GM18507 (cell line): ENCODE data around the gene LRCH4.

Source experiments
- DNase-seq: peaks from one replicate; pipeline ENCODE4 v3.0.0; 2011; ENCODE audit warnings: low read depth; ENCODE audit not compliant: insufficient read length; ENCODE audit errors: extremely low spot score
- FAIRE-seq: peaks from 2 replicates; lab custom pipeline; 2011; peaks lifted over from hg19 to GRCh38; lab: Jason Lieb, UNC

Gene LRCH4, protein sequence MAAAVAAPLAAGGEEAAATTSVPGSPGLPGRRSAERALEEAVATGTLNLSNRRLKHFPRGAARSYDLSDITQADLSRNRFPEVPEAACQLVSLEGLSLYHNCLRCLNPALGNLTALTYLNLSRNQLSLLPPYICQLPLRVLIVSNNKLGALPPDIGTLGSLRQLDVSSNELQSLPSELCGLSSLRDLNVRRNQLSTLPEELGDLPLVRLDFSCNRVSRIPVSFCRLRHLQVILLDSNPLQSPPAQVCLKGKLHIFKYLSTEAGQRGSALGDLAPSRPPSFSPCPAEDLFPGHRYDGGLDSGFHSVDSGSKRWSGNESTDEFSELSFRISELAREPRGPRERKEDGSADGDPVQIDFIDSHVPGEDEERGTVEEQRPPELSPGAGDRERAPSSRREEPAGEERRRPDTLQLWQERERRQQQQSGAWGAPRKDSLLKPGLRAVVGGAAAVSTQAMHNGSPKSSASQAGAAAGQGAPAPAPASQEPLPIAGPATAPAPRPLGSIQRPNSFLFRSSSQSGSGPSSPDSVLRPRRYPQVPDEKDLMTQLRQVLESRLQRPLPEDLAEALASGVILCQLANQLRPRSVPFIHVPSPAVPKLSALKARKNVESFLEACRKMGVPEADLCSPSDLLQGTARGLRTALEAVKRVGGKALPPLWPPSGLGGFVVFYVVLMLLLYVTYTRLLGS

DNA sequence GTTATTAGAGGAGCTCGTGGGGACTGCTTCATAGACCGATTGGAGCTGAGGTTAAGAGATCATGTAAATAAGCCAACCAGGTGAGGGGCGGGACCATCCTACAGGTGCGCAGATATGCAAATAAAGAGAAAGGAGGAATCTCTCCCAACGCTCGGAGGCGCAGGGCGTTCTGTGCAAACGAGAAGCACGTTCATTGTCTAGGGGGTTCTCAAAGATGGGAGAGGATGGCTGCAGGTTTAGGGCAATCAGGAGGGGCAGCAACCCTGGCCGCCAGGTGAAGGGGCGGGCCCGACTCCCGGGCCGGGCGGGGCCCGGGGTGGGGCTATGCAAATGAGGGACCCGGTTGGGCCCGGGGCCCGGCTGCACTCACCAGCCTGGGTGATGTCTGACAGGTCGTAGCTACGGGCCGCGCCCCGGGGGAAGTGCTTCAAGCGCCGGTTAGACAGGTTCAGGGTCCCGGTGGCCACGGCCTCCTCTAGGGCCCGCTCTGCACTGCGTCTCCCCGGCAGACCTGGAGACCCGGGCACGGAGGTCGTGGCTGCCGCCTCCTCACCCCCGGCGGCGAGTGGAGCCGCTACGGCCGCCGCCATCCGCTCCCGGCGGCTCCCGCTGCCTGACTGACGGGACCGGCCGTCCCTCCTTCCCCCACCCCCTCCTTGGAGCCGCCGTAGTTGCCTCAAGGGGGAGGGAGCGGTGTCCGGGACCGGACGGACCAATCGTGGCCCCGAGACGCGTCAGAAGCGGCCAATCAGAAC, at the start of gene LRCH4:
LRCH4 (minus strand) TSS at position 619 of the 755 bp plus-strand sequence; CDS start at position 590, 29 bp downstream.
- DNase-seq (peak; percentile 99), FAIRE-seq (peak; percentile 26)

DNA sequence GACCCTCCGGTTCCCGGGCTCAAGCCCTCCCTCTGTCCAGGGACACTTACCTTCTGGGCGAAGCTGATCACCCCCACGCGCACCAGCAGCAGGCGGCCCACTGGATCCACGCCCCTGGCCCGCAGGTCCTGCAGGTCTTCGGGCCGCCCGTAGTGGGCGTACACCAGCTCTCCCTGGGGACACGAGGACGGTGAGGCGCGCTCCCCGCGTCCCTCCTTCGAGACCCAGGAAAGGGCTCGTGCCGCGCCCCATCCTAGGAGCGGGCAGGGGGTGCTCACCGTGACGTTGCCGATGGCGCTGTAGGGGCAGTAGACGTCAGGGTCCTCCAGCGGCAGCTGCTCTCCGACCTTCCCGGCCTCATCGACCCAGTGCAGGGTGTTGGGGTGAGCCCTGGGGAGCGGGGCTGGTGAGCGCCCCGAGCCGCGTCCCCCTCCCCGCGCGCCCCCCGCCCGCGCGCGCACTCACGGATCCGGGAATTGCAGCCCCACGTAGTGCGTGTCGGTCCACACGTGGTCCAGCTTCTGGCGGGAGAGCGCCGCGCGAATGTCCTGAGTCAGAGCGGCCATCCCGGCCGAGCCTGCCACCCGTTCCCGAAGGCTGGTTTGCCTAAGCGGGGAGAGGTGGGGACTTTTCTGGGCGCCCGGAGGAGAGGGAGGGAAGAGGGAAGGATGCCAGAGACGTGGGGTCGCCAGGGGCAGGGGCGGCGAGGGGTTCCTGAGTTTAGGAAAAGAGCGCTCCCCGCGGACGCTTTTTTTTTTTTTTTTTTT, 47.2 kb upstream of the LRCH4 start:
- FAIRE-seq (peak; percentile 73), DNase-seq (peak; percentile 47)

DNA sequence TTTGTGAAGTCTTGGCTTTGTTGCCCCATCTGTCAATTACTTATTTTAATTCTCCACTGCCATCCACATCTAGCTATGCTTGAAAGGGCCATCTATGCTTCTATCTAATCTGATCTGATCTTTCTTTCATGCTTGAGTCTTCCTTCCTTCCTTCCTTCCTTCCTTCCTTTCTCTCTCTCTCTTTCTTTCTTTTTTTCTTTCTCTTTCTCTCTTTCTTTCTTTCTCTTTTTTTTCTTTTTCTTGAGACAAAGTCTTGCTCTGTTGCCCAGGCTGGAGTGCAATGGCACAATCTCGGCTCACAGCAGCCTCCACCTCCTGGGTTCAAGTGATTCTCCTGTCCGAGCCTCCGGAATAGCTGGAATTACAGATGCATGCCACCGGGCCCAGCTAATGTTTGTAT, 44.1 kb upstream of the LRCH4 start:
- FAIRE-seq (no peak), DNase-seq (no peak)

DNA sequence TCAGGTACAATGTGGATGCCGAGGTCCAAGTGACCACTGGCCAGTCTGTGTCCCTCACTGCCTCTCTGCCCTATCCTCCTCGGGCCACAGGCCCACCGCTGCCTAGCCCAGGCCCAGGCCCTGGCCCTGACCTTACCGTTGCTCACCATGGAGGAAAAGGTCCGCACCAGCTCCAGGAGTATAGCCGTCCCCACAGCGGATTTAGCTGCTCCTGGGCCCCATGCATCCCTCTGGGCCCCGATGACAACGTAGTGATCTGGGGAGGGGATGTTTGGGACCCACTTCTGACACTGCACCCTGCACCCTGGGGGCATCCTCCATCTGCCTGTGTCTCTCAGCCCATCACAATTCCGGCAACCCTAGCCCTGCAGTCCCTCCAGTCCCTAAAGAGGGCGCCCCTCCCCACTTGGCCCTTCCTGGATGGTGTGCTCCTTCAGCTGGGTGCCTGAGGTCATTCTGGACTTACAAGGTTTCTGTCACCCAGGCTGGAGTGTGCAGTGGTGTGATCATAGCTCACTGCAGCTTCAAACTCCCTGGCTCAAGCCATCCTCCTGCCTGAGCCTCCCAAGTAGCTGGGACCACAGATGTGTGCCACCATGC, 43.3 kb upstream of the LRCH4 start:
- DNase-seq (no peak), FAIRE-seq (no peak)

DNA sequence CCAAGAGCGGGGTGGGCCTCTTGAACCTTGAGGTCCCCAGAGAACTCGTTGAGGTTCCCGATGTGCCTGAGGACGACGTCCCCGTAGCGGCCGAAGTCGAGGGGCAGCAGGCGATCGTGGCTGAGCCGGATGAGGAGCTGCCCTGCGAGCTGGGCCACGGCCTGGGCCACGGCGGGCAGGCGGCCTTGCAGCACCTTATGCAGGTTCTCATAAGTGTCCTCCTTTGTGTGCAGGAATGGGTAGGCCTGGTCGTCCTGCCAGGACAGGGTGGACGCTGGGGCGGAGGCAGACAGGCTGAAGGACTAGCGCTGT, 41.3 kb upstream of the LRCH4 start:
- DNase-seq (no peak), FAIRE-seq (no peak)

DNA sequence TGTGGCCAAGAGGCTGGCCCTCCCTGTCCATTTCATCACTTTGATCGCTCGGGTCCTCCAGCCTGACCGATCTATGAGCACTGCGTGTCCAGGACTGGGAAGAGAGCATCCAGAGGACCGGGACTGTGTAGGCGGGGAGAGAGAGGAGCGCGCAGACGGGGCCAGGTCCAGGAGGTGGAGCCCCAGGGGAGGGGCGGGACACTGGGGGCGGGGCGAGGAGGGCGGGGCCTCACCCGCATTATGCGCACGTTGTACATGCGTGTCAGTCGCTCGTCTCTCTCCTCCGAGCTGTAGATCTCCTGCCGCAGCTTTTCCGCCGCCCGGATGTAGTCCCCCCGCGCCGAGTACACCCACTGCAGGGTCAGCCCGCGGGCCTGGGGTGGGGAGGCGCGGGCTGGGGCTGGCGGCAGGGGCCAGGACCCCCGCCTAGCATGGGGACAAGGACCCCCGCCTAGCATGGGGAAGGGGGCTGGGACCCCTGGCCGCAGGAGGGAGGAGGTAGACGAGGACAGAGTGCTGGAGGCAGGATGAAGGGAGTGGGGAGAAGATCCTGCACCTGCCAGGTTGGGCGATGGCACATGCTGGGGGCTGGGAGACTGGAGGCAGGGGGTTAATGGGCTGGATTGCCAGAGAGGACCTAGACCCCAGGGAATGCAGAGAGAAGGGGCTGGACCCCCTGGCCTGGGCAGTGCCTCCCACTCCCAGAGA, 40.8 kb upstream of the LRCH4 start:
- peak; percentile 84 for FAIRE-seq
- peak; percentile 98 for DNase-seq

DNA sequence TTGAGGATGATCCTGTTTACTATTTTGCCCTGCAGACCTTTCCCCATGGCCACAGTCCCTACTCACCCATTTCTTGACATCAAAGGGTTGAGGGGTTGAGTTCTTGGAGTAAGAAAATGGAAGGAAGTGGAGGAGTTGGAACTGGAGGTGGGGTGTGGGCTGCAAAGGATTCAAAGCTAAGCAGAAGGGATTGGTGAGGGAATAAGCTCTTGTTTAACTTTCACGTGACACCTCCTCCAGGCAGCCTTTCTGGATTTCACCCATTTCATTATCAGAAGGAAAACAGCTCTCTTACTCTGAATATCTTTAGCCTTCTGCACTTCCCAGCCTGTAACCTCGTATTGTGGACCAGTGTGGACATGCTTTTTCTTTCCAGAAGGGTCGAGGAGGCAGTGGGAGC, 40.1 kb upstream of the LRCH4 start:
- no peak for DNase-seq
- FAIRE-seq: no peak

DNA sequence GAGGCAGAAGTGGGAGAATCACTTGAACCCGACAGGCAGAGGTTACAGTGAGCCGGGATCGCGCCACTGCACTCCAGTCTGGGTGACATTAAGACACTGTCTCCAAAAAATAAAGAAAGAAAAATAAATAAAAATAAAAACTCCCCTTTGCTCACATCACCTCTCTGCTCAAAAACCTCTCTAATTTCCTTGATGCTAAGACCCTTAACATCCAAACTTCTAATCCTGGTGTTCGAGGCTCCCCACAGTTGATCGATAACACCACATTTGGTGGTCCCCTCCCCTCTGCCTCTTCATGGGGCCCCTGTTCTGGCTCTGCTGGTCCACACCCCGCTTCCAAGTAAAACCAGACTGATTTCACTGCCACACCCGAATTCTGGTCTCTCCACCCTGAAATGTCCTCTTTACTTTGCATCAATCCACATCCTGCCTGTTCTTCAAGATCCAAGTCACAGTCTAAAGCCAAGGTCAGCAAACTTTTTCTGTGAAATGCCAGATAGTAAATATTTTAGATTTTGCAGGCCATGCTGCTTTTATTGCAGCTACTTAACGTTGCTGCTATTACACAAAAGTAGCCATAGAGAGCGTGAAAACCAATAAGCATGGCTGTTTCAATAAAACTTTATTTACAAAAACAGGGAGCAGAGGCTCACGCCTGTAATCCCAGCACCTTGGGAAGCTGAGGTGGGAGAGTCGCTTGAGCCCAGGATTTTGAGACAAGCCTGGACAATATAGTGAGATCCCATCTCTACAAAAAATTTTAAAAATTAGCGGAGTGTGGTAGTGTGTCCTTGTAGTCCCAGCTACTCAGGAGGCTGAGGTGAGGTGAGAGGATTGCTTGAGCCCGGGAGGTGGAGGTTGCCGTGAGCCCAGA, 38.3 kb upstream of the LRCH4 start:
- no peak for DNase-seq
- FAIRE-seq: no peak

DNA sequence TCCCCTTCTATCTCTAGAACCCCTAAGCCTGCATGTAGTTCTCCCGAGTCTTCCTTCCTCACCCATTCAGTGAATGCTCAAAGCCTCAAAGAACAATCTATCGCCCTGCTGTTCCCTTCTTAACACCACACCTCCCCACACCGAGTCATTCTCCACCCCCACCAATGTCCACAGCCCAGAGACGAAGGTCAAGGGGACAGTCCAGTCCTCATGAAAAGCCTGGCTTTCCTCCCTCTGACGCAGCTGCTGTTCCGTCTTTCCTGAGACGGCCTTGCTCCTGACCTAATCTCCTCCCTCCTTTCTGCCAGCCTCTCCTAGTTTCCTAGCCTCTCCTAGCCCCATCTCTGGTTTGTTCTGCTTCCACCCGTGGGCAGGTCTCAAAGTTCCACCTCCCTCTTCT, 35.6 kb upstream of the LRCH4 start:
- FAIRE-seq (no peak), DNase-seq (no peak)

DNA sequence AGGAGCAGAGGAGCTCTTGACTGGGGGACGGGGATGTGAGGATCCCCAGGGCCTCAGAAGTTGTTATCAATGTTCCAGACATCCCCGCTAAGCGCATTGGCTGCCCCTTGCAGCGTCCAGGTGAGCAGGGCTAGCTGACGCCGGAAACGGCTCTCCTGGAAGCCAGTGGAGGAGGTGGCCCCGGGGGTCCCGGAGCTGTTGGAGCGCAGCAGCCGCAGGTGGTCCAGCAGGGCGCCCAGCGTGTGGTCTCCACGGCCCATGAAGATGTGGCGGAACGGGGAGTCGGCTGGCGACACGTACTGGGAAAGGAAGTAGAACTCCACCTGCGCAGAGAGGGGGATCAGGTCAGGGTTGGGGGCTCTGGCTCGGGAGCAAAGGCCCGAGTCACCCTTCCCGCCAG, 34.9 kb upstream of the LRCH4 start:
- no peak for FAIRE-seq

DNA sequence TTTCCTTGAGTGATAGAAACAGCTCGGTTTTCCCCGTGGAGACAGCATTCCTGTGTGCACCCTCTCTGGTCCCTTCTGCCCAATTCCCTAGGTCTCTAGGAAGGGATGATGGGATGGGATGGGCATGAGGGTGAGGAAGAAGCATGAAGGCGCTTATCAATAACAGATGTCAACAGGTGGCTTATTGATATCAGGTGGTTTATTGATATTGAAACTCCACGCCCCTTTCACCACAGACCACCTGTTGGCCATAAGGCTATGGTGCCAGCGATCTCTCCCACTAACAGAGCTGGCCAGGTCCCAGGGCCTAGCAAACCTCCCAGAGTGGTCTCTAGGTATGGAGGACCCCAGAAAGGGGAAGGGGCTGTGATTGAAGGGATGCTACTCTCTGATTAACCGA, 34.3 kb upstream of the LRCH4 start:
- DNase-seq: no peak
- no peak for FAIRE-seq

More for the DNA sequence above, 34.9 kb upstream of the LRCH4 start:
- DNase-seq: no peak

DNA sequence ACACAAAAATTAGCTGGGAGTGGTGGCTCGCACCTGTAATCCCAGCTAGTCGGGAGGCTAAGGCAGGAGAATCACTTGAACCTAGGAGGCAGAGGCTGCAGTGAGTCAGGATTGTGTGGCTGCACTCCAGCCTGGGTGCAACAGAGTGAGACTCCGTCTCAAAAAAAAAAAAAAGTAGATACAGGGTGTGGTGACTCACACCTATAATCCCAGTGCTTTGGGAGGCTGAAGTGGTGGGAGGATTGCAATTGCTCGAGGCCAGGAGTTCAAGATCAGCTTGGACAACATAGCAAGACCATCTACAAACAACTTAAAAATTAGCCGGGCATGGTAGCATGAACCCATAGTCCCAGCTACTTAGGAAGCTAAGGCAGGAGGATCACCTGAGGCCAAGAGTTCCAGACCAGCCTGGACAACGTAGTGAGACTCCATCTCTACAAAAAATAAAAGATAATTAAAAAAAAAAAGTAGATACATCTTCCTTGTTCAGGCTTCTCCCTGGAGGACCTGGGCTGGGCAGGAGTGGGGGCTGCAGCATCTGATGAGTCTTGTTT, 28.5 kb upstream of the LRCH4 start:
- FAIRE-seq (no peak), DNase-seq (no peak)

DNA sequence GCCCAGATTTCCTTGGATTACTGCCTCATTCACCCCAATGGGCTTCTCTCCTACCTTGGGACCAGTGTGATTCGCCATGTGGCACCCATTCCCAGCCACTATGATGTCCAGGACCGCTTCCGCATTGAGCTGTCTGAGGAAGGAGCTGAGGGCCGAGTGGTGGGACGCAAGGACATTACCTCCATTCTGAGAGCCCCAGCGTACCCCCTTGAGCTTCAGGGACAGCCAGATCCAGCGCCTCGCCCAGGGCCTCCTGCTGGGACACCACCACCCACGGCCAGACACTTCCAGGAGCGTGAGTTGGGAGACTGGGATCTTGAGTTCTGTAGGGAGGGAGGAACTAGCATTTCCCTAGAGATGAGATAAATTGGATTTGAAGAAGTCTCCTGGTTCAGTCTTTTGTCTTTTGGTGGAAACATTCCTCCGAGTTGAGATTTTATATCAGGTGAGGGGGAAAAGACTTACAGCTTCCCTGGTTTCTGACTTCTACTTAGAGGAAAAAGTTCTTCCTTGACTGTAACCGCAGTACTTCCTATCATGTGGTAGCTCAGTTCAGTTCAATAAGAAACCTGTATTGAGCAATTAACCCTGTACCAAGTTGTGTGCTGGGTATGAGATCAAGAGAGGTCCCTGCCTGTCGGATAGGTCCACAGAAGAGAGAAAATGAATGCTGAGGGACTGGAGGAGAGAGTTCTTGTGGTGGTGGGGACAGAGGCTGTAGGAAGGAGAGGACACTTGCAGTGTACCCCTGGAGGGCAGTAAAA, 27.7 kb upstream of the LRCH4 start:
- no peak for FAIRE-seq
- no peak for DNase-seq

DNA sequence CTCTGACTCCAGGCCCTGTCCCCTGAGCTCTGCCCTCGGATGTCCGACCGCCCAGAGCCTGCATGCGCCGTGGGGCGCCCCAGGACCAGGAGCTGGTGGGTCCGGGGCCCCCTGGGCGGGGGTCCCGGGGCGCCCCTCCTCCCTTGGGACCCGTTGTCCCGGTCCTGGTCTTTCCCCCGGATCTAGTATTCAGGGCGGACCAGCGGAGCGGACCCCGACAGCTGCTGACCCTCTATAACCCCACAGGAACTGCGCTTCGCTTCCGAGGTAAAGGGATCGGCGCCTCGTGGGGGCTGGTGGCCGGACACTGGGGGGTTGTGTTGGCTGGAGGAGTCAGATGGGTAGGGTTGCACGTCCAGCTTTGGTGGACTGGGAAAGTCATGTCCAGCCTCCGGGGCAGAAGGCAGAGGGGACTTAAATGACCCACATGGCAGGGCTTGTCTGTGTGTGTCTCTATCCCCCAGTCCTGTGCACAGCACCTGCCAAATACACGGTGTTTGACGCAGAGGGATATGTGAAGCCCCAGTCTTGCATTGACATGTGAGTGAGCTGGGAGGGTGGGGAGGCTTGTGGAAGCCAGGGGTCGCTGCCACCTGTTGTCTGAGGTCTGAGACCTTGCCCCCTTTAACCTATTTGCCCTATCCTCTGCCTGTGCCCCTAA, 26.9 kb upstream of the LRCH4 start:
- no peak for DNase-seq
- no peak for FAIRE-seq

DNA sequence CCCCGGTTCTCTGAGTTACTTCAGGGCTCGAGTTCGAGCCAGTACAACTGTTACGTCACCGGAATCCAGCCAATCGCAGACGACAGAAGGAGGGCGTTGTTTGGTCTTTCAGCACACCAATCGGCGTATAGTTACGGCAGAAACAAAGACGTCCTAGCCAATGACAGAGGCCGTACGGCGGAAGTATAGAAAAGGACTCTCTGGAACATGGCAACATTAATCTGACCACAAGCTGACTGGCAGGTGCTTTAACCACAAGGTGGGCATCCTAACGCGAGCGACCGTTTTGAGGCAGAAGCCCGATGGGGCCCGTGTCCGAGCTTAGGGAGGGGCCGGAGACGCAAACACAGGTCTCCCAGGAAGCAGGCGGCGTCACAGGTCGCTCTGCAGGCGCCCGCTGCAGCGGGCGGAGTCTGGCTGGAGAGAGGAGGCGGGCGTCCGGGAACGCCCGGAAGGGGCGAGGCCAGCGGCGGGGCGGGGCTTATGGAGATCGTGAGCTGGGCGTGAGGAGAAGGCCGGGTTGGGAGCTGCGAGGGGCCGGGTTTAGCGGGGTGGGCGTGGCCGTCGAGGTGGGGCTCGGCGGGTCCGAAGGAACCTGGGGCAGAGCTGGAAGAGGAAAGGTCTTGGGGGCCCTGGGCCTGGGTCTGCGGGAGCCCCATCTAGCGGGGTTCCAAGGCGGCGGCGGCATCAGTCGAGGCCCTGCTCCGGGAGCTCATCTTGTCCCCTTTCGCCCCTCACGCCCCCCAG, 26.2 kb upstream of the LRCH4 start, which contains the start of gene MOSPD3:
MOSPD3 (plus strand) TSS at position 558 of the 747 bp plus-strand sequence. CDS start 252 bp downstream, outside the sequence.
- peak; percentile 99 for FAIRE-seq

DNA sequence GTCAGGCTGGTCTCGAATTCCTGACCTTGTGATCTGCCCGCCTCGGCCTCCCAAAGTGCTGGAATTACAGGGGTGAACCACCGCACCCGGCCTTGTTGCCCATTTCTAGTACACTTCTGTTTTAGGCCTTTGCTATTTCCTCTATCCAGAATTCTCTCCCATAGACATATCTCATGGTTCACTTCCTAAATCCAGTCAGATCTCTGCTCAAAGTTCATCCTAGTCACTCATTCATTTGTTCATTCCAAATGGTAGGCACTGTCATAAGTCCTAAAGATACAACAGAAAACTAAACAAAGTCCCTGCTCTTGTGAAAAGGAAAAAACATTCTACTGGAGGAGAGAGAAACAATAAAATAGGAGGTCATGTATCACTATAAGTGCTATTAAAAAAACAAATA, 24.0 kb upstream of the LRCH4 start:
- DNase-seq (no peak), FAIRE-seq (no peak)

More for the DNA sequence above, 26.2 kb upstream of the LRCH4 start, which contains the start of gene MOSPD3:
- peak; percentile 98 for DNase-seq
